Neural crest cell (in vitro differentiated cells): Measurements from ENCODE around the gene TALDO1. TPM values are rescaled to one million over a fixed set of nuclear protein-coding genes. Genes with fewer than 3 reads are reported as not detected.

Experiments used
- DNase-seq: peaks from one replicate; pipeline ENCODE4 v3.0.0; 2021; ENCODE audit warnings: low read depth, mixed read lengths, low spot score
- H3K27ac Mint-ChIP-seq: one replicate; pipeline ENCODE4 v1.8.0; 2021; ENCODE audit warnings: mild to moderate bottlenecking, mixed read lengths; ENCODE audit not compliant: unreplicated experiment
- H3K27me3 Mint-ChIP-seq: 2 replicates; pipeline ENCODE4 v1.8.0; 2021; ENCODE audit warnings: low read depth, mild to moderate bottlenecking, mixed read lengths
- H3K36me3 Mint-ChIP-seq: 2 replicates; pipeline ENCODE4 v1.8.0; 2021; ENCODE audit warnings: low read depth, mild to moderate bottlenecking, mixed read lengths
- H3K4me1 Mint-ChIP-seq: 2 replicates; pipeline ENCODE4 v1.8.0; 2021; ENCODE audit warnings: mixed read lengths
- H3K4me3 Mint-ChIP-seq: one replicate; pipeline ENCODE4 v1.8.0; 2021; ENCODE audit warnings: mild to moderate bottlenecking, mixed read lengths
- H3K9me3 Mint-ChIP-seq: 2 replicates; pipeline ENCODE4 v1.8.0; 2021; ENCODE audit warnings: mixed read lengths
- total RNA-seq: library from RNA; stranded (reverse); gene quantifications from 2 replicates; pipeline ENCODE4 v1.2.1, GENCODE V29; 2021
- TF ChIP-seq, protein P1 (sequence below): fragments of 200-600 bp; sonication (generic); conservative IDR thresholded peaks from 2 replicates; pipeline ENCODE4 v1.5.0; 2021; ENCODE audit warnings: antibody characterized with exemption, mild to moderate bottlenecking

Gene TALDO1
- total RNA-seq, 1 donor from 2014 or later: 154 TPM

- no peak overlapping the region for H3K4me3 Mint-ChIP-seq
- TF ChIP-seq, protein P1, sequence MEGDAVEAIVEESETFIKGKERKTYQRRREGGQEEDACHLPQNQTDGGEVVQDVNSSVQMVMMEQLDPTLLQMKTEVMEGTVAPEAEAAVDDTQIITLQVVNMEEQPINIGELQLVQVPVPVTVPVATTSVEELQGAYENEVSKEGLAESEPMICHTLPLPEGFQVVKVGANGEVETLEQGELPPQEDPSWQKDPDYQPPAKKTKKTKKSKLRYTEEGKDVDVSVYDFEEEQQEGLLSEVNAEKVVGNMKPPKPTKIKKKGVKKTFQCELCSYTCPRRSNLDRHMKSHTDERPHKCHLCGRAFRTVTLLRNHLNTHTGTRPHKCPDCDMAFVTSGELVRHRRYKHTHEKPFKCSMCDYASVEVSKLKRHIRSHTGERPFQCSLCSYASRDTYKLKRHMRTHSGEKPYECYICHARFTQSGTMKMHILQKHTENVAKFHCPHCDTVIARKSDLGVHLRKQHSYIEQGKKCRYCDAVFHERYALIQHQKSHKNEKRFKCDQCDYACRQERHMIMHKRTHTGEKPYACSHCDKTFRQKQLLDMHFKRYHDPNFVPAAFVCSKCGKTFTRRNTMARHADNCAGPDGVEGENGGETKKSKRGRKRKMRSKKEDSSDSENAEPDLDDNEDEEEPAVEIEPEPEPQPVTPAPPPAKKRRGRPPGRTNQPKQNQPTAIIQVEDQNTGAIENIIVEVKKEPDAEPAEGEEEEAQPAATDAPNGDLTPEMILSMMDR: no peak
- no peaks in the 10 kb centered on the region for H3K9me3 Mint-ChIP-seq
- no peak for DNase-seq
- H3K36me3 Mint-ChIP-seq: no peaks in the 10 kb centered on the region
- peaks cover 4% of the 10 kb centered on the region for H3K27me3 Mint-ChIP-seq
- no peaks in the 10 kb centered on the region for H3K4me1 Mint-ChIP-seq
- no peak overlapping the region for H3K27ac Mint-ChIP-seq
These were observed 42.0 kb downstream of the TALDO1 start for GRCh38 chr11:788953-789940.

GRCh38 chr11:789943-790342, 42.7 kb downstream of the TALDO1 start, which contains the start of gene CEND1:
CEND1 (minus strand) TSS chr11:790090; CDS start chr11:788576, 1,514 bp downstream.
- H3K36me3 Mint-ChIP-seq: no peaks in the 10 kb centered on the region
- H3K27ac Mint-ChIP-seq: no peak within 1 kb of the TSS
- no peaks in the 10 kb centered on the region for H3K9me3 Mint-ChIP-seq
- no peak for DNase-seq
- H3K4me3 Mint-ChIP-seq: peak within 1 kb of the TSS; percentile 66
- H3K27me3 Mint-ChIP-seq: peaks cover 4% of the 10 kb centered on the region
- H3K4me1 Mint-ChIP-seq: no peaks in the 10 kb centered on the region
- TF ChIP-seq, protein P1: no peak

DNA sequence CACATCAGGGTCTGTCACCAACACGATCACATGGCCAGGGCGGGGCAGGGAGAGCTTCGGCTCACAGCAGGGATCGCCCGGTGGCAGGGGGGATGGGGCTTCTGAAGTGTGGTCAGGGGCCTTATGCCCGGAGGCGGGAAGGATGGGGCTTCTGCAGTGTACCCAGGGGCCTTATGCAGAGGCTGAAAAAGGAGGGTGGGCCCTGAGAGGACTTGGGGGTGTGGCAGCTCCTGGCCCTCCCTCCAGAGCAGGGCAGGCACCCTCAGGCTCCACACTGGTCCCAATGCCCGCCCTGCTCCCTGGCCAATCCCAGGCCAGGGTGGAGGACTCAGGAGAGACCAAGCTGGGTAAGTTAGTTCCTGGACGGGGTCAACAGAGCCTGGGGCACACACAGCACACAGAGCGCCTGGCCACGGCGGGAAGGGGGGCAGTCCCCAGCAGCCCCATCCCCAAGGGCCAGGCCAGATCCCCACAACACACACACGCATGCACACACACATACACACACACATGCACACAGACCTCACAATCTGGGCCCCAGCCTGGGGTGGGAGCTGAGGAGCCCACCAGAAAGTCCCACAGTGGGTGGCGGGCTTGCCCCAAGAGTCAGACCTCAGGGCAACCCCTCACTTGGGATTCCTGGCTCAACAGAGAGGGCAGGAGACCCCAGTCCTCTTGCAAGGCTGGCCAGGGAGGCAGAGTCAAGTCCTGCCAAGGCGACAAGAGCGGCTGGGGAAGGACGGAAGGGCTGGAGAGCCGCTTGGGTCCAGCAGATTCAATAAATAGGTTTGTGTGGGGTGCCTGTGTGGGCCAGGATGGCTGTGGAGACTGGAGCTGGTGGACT, 43.7 kb downstream of the TALDO1 start:
- no peaks in the 10 kb centered on the region for H3K36me3 Mint-ChIP-seq
- TF ChIP-seq, protein P1: no peak
- H3K4me3 Mint-ChIP-seq: peak overlapping the region; percentile 66
- H3K27ac Mint-ChIP-seq: no peak overlapping the region
- DNase-seq: no peak
- peaks cover 3% of the 10 kb centered on the region for H3K27me3 Mint-ChIP-seq
- peaks cover 2% of the 10 kb centered on the region for H3K4me1 Mint-ChIP-seq
- H3K9me3 Mint-ChIP-seq: no peaks in the 10 kb centered on the region

GRCh38 chr11:791658-792534, 44.6 kb downstream of the TALDO1 start:
- Mint-ChIP-seq H3K36me3 (no peaks in the 10 kb centered on the region), H3K4me1 (peaks cover 9% of the 10 kb centered on the region), H3K9me3 (no peaks in the 10 kb centered on the region), H3K27ac (no peak overlapping the region), H3K27me3 (no peaks in the 10 kb centered on the region), H3K4me3 (no peak overlapping the region)
- no peak for DNase-seq
- TF ChIP-seq, protein P1: no peak

DNA sequence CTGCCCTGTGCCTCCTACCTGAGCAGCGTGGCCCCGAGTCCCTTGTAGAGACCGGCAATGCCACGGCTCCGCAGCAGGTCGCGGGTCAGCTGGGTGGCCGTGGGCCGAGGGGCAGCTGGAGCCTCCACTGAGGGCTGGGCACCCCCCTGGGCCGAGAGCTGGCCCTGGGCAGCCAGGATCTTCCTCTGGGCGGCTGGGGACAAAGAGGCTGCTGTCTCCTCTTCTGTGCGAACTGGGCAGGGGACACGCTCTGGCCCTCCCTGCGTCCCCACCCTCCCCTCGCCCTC, 45.2 kb downstream of the TALDO1 start:
- no peak for DNase-seq
- peaks cover 15% of the 10 kb centered on the region for H3K4me1 Mint-ChIP-seq
- H3K9me3 Mint-ChIP-seq: no peaks in the 10 kb centered on the region
- no peaks in the 10 kb centered on the region for H3K36me3 Mint-ChIP-seq
- no peak overlapping the region for H3K27ac Mint-ChIP-seq
- TF ChIP-seq, protein P1: no peak
- H3K27me3 Mint-ChIP-seq: no peaks in the 10 kb centered on the region
- no peak overlapping the region for H3K4me3 Mint-ChIP-seq
